HG03354 (cell line): ENCODE measurements around the gene PRR3.
"Not testable (repeated sequence)": the region's sequence is repeated elsewhere in the genome, so short reads cannot be mapped to it uniquely, and the experiment has no call there.

Experiments used
- ATAC-seq: cut with Tn5 transposase; IDR thresholded peaks from one replicate; pipeline ENCODE4 v1.9.1; 2021; ENCODE audit warnings: mild to moderate bottlenecking; ENCODE audit not compliant: unreplicated experiment, poor library complexity, severe bottlenecking

Gene PRR3, protein sequence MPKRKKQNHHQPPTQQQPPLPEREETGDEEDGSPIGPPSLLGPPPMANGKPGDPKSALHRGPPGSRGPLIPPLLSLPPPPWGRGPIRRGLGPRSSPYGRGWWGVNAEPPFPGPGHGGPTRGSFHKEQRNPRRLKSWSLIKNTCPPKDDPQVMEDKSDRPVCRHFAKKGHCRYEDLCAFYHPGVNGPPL

DNA sequence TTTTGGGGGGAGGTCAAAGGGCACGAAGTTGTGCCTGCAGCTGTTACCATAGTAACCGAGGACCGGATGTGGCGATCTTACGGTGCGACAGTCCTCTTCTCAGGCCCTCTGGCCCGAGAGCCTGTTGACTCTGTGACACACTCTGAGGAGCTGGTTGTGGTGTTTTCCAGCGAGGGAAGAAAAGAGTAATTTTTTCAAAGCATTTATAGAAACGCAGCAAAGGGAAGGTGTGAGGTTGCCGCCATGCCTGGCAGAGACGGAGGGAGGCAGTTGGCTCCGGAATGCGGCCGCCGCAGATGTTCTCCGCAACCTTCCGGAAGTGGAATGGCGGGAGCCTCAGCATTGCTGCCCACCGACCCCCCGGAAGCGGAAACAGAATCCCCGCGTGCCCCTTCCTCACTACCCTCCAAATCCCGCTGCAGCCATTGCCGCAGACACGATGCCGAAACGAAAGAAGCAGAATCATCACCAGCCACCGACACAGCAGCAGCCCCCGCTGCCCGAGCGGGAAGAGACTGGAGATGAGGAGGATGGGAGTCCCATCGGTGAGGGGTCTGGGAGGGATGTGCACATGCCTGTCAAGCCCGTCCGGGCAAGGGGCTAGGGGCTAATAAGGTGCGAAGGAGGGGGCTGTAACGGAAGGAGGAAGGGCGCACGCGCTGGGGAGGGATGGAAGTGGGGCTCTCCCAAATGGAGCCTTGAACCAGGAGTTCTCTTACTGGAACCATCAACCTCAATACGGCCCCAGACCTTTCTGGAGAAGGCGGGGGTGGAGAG lies at the start of gene PRR3:
PRR3 (plus strand) TSS at position 390 of the 777 bp plus-strand sequence; CDS start at position 440, 50 bp downstream.
- peak; percentile 64 for ATAC-seq

DNA sequence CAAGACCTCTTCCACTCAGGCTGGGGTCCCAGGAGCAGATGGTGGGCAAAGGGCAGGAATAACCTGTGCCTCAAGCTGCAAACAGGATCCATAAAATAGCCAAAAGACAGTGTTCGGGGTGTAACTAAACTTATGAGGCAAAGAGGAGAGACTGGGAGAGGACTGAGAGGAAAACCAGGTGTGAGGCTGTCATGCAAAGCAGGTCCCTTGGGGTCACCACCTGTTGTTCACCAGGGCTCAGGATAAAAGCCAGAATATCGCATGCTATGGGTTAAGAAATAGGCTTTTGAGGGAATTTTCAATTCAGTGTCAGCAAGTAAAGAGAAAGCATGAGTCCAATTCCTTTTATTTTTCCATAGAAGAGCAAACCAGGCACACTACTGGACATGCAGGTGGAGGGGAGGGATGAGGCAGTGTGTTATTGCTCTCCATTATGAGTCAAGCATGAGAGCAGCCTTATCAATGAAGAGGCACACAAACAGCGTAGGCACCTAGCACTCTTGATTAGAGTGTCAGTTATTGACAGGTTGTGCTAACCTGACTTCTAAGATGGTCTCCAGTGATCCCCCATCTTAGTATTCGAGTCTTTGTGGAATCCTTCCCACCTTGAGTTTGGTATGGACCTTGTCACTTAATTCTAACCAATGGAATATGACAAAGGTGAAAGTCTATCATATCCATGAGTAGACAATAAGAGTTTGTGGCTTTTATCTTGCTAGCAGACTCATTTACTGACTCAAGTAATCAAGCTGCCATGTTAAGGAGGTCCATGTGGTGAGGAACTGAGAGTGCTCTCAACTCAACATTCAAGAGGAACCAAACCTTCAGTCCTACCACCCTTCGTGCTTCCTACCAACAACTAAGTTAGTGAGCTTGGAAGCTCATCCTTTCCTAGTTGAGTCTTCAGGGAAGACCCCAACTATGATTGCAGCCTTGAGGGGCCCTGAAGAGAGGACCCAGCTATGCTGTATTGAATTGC lies 49.0 kb upstream of the PRR3 start:
- ATAC-seq, result no peak

DNA sequence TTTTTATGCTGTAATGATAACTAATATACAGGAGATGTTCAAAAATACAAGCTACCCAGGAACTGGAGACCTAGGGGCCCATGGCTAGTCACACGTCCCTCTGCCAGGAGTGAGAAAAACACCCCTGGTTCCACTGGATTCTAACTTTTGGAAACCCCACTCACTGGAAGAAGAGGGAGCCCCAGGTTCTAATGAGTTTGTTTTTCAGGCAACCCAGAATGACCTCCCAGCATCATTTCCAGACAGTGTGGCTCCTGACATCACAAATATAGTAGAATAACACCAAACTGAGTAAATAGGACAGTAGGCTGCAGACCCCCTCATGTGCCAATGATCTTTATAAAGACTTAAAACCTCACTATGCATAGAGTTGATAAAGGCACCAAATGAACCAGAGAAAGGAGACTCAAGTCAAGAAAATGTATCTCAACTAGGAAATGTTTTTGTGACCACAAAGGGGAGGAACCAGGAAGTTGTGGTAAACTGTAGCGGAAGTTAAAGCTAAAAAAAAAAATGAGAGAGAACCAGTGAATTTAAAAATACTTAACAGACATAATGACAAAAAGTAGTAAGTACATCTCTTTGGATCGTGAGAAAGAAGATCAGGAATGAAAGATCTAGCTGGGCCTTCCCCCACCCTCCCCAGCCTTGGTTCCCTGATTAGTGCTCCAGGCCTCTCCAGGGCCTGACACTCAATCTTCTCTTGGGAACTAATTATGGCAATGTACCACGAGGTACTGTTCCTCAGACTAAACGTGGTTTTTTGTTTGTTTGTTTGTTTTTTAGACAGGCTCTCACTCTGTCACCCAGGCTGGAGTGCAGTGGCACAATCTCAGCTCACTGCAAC lies 48.0 kb upstream of the PRR3 start:
- ATAC-seq, result peak; percentile 56

DNA sequence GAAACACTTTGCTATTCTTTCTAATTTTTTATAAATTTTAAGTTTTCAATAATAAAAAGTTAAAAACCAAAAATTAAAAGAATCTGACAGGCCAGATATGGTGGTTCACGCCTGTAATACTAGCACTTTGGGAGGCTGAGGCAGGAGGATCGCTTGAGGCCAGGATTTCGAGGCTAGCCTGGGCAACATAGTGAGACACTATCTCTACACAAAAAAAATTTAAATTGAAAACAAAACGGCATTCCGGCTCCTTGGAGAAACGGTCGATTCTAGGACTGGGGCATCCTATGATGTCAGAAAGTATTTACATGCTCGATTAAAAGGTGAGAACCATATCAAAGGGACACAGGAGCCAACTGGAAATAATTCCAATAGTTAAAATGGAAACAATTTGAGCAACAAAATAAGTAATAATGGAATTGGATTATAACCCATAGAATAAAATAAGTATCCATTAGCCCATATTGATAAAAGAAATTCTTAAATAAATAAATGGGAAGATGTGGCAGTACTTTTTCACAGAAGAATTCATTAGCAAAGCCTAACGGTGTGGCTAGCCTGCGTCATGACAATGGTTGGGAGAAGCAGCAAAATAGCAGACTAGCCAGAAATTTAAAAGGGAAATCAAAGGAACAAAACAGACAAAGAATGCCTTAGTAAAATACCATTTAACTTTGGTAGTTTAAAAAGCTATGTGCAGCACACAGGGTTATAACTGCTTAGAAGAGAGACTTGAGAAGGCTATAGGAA lies 46.5 kb upstream of the PRR3 start:
- no peak for ATAC-seq

DNA sequence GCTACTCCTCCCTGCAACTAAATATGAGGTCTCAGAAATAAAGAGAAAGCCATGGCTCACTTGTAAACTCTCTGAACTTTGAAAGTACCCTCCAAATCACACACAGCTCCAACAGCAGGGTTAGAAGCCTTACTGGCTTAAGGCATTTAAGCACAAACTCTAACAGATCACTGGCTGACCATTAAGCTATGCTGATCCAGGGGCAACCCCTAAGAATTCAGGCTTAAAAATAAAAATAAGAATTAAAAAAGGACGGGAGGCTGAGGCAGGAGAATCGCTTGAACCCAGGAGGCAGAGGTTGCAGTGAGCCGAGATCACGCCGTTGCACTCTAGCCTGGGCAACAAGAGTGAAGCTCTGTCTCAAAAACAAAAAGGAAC lies 45.9 kb upstream of the PRR3 start:
- no peak for ATAC-seq

DNA sequence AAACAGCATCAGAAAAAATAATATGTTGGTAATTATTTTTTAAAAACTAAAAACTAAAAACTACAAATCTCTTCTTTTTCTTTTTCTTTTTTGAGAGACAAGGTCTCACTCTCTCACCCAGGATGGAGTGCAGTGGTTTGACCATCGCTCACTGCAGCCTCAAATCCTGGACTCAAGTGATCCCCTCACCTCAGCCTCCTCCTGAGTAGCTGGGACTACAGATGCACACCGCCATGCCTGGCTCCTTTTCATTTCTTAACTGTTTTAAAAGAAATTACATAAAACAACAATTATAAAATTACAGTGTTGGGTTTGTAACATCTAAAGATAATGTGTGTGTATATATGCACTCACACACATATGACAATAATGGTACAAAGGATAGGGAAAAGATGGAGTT lies 43.6 kb upstream of the PRR3 start:
- ATAC-seq, result no peak

DNA sequence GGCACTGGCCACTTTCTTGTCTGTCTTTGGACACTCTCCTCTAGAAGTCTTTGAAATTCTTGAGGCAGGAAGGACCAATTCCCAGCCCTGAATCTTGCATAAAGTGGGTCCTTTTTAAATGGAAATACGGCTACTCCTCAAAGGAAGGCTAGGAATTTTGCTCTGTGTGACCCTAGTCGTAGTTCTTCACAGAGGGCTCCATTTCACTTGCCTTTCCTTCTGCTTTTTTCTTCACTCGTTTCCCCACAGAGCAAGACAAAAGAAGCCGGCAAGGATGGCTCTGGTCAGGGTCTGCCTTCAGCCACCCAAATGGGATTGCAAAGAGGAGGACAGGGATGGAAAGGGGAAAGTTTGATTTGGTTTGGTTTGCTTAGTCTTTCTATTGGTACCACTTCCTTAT lies 42.0 kb upstream of the PRR3 start:
- ATAC-seq, result no peak

DNA sequence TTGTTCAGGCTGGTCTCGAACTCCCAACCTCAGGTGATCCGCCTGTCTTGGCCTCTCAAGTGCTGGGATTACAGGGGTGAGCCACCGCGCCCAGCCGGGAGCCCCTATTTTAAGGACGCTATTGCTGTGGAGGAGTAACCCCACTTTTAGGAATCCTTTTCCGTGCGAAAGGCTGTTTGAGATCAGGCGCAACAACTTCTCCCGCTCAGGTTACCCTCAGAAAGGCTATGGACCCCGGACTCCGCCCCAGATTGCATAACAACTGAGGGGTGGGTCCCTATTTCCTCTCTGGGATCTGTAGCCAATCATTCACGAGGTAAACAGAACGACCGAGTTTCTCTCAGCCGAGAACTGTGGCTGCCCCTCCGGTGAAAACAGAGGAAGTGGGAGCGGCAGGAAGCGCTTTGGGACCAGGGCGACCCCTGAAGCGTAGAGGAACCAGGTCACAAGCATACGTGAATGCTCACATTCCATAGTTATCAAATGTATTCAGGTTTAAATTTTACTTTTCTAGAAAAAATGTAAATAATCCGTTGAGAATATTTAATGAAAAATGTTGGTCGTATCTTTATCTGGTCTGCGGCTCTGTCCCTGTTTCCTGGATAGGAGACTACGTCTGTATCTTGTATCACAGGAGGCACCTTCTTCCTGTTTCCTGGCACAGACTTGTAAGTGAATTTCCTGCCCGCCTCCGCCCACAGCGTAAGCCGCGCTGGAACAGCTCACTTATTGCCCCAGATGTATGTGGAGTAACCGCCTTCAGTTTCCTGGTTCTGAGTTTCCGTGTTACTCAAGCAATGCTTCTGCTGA lies 40.9 kb upstream of the PRR3 start:
- peak; percentile 75 for ATAC-seq

DNA sequence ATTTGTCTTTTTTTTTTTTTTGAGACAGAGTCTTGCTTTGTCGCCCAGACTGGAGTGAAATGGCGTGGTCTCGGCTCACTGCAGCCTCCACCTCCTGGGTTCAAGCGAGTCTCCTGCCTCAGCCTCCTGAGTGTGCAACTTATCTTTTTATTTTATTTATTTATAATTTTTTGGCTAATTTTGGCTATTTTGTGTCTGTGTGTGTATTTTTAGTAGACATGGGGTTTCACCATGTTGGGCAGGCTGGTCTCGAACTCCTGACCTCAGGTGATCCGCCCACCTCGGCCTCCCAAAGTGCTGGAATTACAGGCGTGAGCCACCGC lies 40.4 kb upstream of the PRR3 start:
- not testable (repeated sequence) for ATAC-seq

DNA sequence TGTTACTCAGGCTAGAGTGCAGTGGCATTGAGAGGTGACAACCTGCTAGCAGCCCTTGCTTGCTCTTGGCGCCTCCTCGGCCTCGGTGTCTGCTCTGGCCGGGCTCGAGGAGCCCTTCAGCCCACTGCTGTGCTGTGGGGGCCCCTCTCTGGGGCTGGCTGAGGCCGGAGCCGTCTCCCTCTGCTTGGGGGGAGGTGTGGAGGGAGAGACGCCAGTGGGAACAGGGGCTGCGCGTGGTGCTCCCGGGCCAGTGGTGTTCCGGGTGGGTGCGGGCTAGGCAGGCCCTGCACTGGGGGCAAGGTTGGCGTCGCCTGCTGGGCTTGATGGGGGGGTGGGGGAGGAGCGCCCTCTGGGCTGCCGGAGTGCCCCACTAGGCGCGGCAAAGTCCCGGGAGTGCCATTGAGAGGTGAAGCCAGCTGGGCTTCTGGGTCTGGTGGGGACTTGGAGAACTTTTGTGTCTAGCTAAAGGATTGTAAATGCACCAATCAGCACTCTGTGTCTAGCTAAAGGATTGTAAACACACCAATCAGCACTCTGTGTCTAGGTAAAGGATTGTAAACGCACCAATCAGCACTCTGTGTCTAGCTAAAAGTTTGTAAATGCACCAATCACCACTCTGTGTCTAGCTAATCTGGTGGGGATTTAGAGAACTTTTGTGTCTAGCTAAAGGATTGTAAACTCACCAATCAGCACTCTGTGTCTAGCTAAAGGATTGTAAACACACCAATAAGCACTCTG lies 39.2 kb upstream of the PRR3 start:
- ATAC-seq, result not testable (repeated sequence)

DNA sequence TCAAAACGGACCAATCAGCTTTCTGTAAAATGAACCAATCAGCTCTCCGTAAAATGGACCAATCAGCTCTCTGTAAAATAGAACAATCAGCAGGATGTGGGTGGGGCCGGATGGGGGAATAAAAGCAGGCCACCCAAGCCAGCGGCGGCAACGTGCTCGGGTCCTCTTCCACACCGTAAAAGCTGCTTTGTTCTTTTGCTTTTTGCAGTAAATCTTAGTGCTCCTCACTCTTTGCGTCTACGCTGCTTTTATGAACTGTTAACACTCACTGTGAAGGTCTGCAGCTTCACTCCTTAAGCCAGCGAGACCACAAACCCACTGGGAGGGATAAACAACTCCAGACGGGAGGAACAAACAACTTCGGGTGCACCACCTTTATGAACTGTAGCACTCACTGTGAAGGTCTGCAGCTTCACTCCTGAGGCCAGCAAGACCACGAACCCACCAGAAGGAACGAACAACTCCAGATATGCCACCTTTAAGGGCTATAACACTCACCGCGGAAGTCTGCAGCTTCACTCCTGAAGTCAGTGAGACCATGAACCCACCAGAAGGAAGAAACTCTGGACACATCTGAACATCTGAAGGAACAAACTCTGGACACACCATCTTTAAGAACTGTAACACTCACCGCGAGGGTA lies 38.5 kb upstream of the PRR3 start:
- not testable (repeated sequence) for ATAC-seq

DNA sequence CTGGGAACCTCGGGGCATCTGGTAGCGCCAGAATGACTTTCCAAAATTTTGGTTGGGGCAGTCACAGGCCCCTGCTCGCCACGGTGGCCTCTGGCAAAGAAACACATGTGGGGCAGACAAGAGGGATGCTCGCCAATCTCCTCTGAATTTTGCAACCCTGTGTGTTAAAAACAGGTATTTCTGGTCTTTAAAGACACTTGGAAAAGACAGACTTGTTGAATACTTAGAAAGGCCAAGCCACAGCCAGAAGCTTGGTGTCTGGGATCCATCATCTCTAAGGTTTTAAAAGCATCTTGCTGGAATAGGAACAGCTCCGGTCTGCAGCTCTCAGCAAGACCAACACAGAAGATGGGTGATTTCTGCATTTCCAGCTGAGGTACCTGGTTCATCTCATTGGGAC lies 36.6 kb upstream of the PRR3 start:
- ATAC-seq, result no peak

DNA sequence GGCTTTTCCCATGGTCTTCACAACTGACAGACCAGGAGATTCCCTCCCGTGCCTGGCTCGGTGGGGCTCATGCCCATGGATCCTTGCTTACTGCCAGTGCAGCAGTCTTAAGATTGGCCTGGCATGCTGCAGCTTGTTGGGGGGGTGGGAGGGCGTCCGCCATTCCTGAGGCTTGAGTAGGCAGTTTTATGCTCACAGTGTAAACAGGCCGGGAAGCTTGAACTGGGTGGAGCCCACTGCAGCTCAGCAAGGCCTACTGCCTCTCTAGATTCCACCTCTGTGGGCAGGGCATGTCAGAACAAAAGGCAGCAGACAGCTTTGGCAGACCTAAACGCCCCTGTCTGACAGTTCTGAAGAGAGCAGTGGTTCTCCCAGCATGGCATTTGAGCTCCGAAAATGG lies 36.0 kb upstream of the PRR3 start:
- ATAC-seq, result not testable (repeated sequence)

DNA sequence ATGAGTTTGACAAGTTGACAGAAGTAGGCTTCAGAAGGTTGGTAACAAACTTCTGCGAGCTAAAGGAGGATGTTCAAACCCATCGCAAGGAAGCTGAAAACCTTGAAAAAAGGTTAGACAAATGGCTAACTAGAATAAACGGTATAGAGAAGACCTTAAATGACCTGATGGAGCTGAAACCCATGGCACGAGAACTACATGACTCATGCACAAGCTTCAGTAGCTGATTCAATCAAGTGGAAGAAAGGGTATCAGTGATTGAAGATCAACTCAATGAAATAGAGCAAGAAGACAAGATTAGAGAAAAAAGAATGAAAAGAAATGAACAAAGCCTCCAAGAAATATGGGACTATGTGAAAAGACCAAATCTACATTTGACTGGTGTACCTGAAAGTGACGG lies 35.1 kb upstream of the PRR3 start:
- not testable (repeated sequence) for ATAC-seq

DNA sequence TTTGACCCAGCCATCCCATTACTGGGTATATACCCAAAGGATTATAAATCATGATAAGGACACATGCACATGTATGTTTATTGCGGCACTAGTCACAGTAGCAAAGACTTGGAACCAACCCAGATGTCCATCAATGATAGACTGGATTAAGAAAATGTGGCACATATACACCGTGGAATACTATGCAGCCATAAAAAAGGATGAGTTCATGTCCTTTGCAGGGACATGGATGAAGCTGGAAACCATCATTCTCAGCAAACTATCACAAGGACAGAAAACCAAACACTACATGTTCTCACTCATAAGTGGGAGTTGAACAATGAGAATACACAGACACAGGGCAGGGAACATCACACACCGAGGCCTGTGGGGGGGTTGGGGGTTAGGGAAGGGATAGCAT lies 30.7 kb upstream of the PRR3 start:
- ATAC-seq, result not testable (repeated sequence)

DNA sequence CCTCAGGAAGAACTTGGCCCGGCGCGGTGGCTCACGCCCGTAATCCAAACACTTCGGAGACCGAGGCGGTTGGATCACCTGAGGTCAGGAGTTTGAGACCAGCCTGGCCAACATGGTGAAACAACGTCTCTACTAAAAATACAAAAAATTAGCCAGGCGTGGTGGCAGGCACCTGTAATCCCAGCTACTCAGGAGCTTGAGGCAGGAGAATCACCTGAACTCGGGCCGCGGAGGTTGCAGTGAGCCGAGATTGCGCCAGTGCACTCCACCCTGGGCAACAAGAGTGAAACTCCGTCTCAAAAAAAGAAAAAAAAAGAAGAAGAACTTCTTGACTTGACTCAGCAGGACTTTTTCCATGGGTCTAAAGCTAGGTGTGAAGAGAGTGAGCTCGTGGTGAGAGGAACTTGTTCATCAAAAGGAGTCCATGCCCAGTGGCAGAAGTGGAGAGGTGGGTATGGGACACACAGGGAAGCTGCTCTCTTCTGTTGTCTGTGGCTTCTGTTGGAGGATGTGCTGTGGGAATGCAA lies 27.7 kb upstream of the PRR3 start:
- ATAC-seq, result not testable (repeated sequence)

DNA sequence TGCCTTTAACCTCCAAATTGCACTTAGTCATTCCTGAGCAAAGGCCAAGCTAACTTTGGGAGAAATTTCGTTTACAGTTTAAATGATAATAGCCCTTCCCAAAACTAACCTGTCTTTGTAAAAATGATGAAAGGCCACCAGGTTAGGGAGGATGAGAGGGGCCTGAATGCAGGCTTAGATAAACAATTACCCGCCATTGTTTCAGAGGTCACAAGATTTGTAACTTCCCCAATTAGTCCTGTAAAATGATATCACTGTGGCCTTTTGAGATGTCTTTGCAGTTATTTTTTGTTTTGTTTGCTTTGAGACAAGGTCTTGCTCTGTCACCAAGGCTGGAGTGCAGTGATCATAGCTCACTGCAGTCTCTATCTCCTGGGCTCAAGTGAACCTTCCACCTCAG lies 27.1 kb upstream of the PRR3 start:
- ATAC-seq, result no peak
